GM19467 (cell line): ENCODE measurements around the gene CD300E.

Experiments used
- ATAC-seq: cut with Tn5 transposase; IDR thresholded peaks from one replicate; pipeline ENCODE4 v1.9.1; 2021; ENCODE audit warnings: mild to moderate bottlenecking, moderate library complexity; ENCODE audit not compliant: unreplicated experiment

CD300E gene

DNA sequence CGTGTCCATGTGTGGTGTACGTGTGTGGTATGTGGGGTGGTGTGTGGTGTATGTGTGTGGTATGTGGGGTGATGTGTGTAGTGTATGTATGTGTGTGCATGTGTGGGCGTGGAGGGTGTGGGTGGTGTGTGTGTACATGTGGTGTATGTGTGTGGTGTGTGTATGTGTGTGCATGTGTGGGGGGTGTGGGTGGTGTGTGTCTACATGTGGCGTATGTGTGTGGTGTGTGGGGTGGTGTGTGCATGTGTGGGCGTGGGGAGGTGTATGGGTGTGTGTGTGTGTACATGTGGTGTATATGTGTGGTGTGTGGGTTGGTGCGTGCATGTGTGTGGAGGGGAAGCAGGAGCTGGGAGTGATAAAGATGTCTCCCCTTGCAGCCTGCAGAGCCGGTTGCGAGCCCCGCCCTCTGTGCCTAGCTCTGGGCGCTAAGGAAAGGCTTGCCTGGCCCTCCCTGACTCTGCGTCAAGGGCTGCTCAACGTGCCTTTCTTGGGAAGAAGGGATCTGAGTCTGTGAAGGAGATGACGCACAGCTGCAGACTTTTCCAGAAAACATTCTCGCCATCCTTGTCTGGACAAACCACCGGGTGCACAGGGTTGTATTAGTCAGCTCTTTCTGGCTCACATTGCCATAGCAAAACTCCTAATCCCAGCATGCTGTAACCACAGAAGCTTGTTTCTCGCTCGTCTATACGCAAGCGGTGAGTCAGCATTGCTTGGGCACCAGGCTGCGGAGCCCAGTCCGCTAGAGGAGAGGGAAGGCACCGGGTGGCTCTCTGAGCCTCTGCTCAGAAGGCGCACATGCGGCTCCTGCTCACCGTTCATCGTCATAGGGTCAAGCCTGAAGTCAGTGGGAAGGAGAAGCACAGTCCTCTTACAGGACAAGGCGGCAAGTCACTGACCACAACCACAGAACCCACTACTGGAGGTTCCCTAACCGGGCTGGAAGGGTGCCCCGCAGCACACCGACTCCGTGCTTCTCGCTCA, 54.2 kb downstream of the CD300E start:
- no peak for ATAC-seq

DNA sequence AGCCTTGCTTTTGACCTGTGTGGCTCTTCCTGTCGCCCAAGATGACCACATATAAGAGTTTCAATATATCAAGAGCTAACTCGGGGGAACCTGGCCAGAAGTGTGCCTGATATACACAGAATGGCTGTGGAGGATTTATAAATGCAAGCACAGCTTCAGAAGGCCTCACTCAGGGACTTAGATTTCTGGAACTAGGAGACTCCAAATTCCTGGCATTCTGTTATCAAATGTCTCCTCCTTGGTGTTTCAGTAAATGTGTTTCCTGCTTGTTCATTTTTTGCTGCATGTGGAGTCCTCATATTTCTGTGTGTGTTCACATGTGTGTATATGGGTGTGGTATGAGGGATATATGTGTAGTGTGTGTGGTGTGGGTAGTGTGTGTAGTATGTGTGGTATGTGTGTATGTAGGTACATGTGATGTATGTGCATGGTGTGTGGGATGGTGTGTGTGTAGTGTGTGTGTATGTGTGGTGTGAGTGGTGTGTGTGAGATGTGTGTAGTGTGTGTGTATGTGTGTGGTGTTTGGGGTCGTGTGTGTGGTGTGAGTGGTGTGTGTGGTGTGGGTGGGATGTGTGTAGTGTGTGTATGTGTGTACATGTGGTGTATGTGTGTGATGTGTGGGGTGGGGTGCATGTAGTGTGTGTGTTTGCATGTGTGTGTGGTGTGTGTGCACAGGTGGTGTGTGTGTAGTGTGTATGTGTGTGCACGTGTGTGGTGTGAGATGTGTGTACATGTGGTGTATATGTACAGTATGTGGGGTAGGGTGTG, 55.2 kb downstream of the CD300E start:
- no peak for ATAC-seq

GRCh38 chr17:74567397-74567796, 56.1 kb downstream of the CD300E start, which contains the start of gene CD300H:
Gene CD300H, minus strand, starts transcription at chr17:74567509.
- ATAC-seq = no peak

- no peak for ATAC-seq
Measured at GRCh38 chr17:74566132-74566753, 57.3 kb downstream of the CD300E start.

DNA sequence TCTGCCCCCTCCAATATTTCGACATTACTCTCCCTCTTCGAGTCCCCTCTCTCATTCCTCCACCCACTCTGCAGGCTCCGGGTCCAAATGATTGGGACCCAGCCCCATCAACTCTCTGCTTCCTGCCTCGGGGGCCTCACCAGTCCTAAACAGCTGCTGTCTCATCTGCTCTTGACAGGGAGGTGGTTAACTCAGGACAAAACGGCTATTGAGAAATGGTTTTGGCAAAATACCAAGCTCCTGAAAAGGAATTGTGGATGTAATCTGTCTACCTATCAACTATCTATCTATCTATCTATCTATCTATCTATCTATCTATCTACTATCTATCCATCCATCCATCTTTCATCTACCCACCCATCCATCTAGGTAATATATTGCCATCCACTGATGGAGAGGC, 58.4 kb downstream of the CD300E start:
- no peak for ATAC-seq

- no peak for ATAC-seq
Measured at GRCh38 chr17:74563358-74563757, 60.2 kb downstream of the CD300E start.

DNA sequence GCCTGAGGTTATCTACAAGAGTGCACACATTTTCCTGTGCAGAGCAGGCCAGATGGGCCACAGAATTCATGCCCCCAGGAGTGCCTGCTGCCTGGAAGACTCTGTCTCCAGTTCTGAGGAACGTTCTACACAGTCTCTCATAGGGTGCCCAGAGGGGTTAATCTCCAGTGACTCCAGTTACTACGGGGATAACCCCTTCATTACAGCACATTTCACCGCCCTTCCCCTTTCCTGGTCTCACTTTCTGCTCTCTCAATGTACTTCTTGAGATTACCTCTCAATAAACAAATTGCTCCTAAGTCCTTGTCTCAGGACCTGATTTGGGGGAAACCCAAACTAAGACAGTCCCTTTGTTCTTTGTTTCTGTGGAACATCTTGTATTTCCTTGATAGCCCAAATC, 62.0 kb downstream of the CD300E start:
- ATAC-seq = no peak
